Measurements from ENCODE around the gene KCNS3.
A peak's percentile ranks its signal among the peaks of the same experiment; 100 is the strongest.

Gene KCNS3

GRCh38 chr2:17864676-17865075 is 13.8 kb upstream of the KCNS3 start:
- H3K18ac ChIP-seq (ENCODE audit: low read depth in 1 of 2, low read length in 2 of 2), result no peak overlapping the region
- H3K14ac ChIP-seq (ENCODE audit: low read length in 2 of 2), result no peak overlapping the region
- no peak overlapping the region for H3K9ac ChIP-seq (ENCODE audit: low read length)
- no peak overlapping the region for H3K27ac ChIP-seq (ENCODE audit: low read length, poor library complexity, severe bottlenecking)
- H3K4ac ChIP-seq (ENCODE audit: low read depth in 1 of 2, low read length in 2 of 2), result no peak overlapping the region
- no peak overlapping the region for H2BK12ac ChIP-seq (ENCODE audit: low read length in 2 of 2)
- no peak overlapping the region for H4K91ac ChIP-seq (ENCODE audit: low read length)
- DNase-seq, result peak; percentile 60
- no peak overlapping the region for H3K4me2 ChIP-seq (ENCODE audit: low read length, poor library complexity, severe bottlenecking)
- no peaks in the 10 kb centered on the region for H3K9me3 ChIP-seq (ENCODE audit: control insufficient read depth, low read length)
- no peak overlapping the region for H2BK5ac ChIP-seq (ENCODE audit: low read depth, low read length, poor library complexity, severe bottlenecking)
- H2BK120ac ChIP-seq (ENCODE audit: low read depth, low read length), result no peak overlapping the region
- H3K27me3 ChIP-seq (ENCODE audit: control insufficient read depth in 1 of 2, insufficient read depth in 1 of 2, low read length in 2 of 2), result peaks cover 0 to 21% of the 10 kb centered on the region in 2 experiments
- no peak overlapping the region for H4K8ac ChIP-seq (ENCODE audit: low read length)
- no peak overlapping the region for H3K23ac ChIP-seq (ENCODE audit: low read length in 2 of 2)
- no peak overlapping the region for H2AFZ ChIP-seq (ENCODE audit: low read depth, low read length)
- H2BK15ac ChIP-seq (ENCODE audit: low read depth, poor library complexity, severe bottlenecking), result no peak overlapping the region
- no peak overlapping the region for H3K4me3 ChIP-seq (ENCODE audit: insufficient read depth in 1 of 2, low read depth in 1 of 2, low read length in 2 of 2)
- no peaks in the 10 kb centered on the region for H3K79me1 ChIP-seq (replicated peaks; ENCODE audit: low read length, poor library complexity, severe bottlenecking)
- H2AK5ac ChIP-seq (ENCODE audit: low read length, severe bottlenecking), result no peak overlapping the region
- H3K4me1 ChIP-seq (ENCODE audit: control insufficient read depth, insufficient read depth, low read depth, low read length), result peaks cover 13% of the 10 kb centered on the region
- no CpG with 5 or more reads among the region's 1 CpG for WGBS
- no peaks in the 10 kb centered on the region for H3K36me3 ChIP-seq (ENCODE audit: control insufficient read depth in 1 of 2, insufficient read depth in 2 of 2, low read depth in 1 of 2, low read length in 2 of 2)

DNA sequence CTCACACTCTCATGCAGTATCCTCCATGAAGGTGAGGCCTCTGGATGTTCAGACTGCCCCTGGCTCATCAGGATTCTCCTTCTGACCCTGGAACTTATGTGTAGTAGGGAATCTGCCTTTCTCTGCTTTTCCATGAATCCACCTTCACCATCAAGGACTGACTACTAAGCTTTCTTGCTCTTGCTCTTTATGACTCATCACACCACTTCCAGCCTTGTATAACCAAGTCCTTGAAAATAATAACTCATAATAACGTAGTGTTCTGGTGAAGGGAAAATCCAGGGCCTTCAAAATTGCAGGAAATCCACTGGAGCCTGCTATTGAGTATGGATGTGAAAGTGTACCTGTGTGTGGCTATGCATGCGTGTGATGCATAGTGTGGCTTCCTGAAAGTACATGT is 11.3 kb upstream of the KCNS3 start:
- H3K4ac ChIP-seq (ENCODE audit: low read depth in 1 of 2, low read length in 2 of 2), result no peak overlapping the region
- no peak overlapping the region for H3K4me3 ChIP-seq (ENCODE audit: insufficient read depth in 1 of 2, low read depth in 1 of 2, low read length in 2 of 2)
- no peak overlapping the region for H2AFZ ChIP-seq (ENCODE audit: low read depth, low read length)
- no peak overlapping the region for H2BK15ac ChIP-seq (ENCODE audit: low read depth, poor library complexity, severe bottlenecking)
- H2BK120ac ChIP-seq (ENCODE audit: low read depth, low read length), result no peak overlapping the region
- H3K9ac ChIP-seq (ENCODE audit: low read length), result no peak overlapping the region
- H3K36me3 ChIP-seq (ENCODE audit: control insufficient read depth in 1 of 2, insufficient read depth in 2 of 2, low read depth in 1 of 2, low read length in 2 of 2), result no peaks in the 10 kb centered on the region
- H3K18ac ChIP-seq (ENCODE audit: low read depth in 1 of 2, low read length in 2 of 2), result no peak overlapping the region
- H3K9me3 ChIP-seq (ENCODE audit: control insufficient read depth, low read length), result no peaks in the 10 kb centered on the region
- H3K14ac ChIP-seq (ENCODE audit: low read length in 2 of 2), result no peak overlapping the region
- peaks cover 13% of the 10 kb centered on the region for H3K4me1 ChIP-seq (ENCODE audit: control insufficient read depth, insufficient read depth, low read depth, low read length)
- H2BK5ac ChIP-seq (ENCODE audit: low read depth, low read length, poor library complexity, severe bottlenecking), result no peak overlapping the region
- no peak overlapping the region for H3K27ac ChIP-seq (ENCODE audit: low read length, poor library complexity, severe bottlenecking)
- no peak overlapping the region for H4K91ac ChIP-seq (ENCODE audit: low read length)
- no peak for DNase-seq
- WGBS, result 50% methylated on average over 2 of the region's 2 CpGs
- H2BK12ac ChIP-seq (ENCODE audit: low read length in 2 of 2), result no peak overlapping the region
- H3K27me3 ChIP-seq (ENCODE audit: control insufficient read depth in 1 of 2, insufficient read depth in 1 of 2, low read length in 2 of 2), result peaks cover 0 to 14% of the 10 kb centered on the region in 2 experiments
- H3K23ac ChIP-seq (ENCODE audit: low read length in 2 of 2), result no peak overlapping the region
- no peak overlapping the region for H4K8ac ChIP-seq (ENCODE audit: low read length)
- H3K4me2 ChIP-seq (ENCODE audit: low read length, poor library complexity, severe bottlenecking), result no peak overlapping the region
- no peaks in the 10 kb centered on the region for H3K79me1 ChIP-seq (replicated peaks; ENCODE audit: low read length, poor library complexity, severe bottlenecking)
- H2AK5ac ChIP-seq (ENCODE audit: low read length, severe bottlenecking), result peak overlapping the region; percentile 13

DNA sequence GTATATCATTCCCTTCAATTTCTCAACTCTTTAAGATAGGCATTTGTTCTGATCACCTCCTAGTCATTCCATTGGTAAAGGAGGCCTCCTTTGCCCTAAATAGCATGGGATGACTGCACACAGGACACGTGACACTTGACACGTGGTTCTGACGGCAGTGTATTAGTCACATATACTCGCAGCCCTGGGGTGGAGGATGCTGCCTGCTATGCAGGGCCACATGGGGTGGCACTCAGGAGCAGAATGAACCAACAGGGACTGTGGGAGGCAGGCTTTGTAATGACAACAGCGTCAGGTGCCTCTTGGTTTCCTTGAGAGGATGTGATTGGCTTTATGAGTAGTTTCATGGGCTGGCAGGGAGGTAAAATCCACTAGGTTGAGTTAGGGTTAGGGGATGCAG is 9.3 kb upstream of the KCNS3 start:
- H2BK12ac ChIP-seq (ENCODE audit: low read length in 2 of 2), result no peak overlapping the region
- no peak overlapping the region for H3K4ac ChIP-seq (ENCODE audit: low read depth in 1 of 2, low read length in 2 of 2)
- peaks cover 0 to 25% of the 10 kb centered on the region in 2 experiments for H3K27me3 ChIP-seq (ENCODE audit: control insufficient read depth in 1 of 2, insufficient read depth in 1 of 2, low read length in 2 of 2)
- H2BK15ac ChIP-seq (ENCODE audit: low read depth, poor library complexity, severe bottlenecking), result no peak overlapping the region
- no peaks in the 10 kb centered on the region for H3K79me1 ChIP-seq (replicated peaks; ENCODE audit: low read length, poor library complexity, severe bottlenecking)
- no peak overlapping the region for H3K9ac ChIP-seq (ENCODE audit: low read length)
- no peak overlapping the region for H3K27ac ChIP-seq (ENCODE audit: low read length, poor library complexity, severe bottlenecking)
- no peak overlapping the region for H3K18ac ChIP-seq (ENCODE audit: low read depth in 1 of 2, low read length in 2 of 2)
- H2BK120ac ChIP-seq (ENCODE audit: low read depth, low read length), result no peak overlapping the region
- H2AFZ ChIP-seq (ENCODE audit: low read depth, low read length), result no peak overlapping the region
- H3K14ac ChIP-seq (ENCODE audit: low read length in 2 of 2), result no peak overlapping the region
- H3K4me2 ChIP-seq (ENCODE audit: low read length, poor library complexity, severe bottlenecking), result no peak overlapping the region
- no peak overlapping the region for H2BK5ac ChIP-seq (ENCODE audit: low read depth, low read length, poor library complexity, severe bottlenecking)
- H3K36me3 ChIP-seq (ENCODE audit: control insufficient read depth in 1 of 2, insufficient read depth in 2 of 2, low read depth in 1 of 2, low read length in 2 of 2), result no peaks in the 10 kb centered on the region
- WGBS, result 78% methylated on average over 5 of the region's 5 CpGs
- H3K4me3 ChIP-seq (ENCODE audit: insufficient read depth in 1 of 2, low read depth in 1 of 2, low read length in 2 of 2), result no peak overlapping the region
- no peak overlapping the region for H4K8ac ChIP-seq (ENCODE audit: low read length)
- no peak overlapping the region for H3K23ac ChIP-seq (ENCODE audit: low read length in 2 of 2)
- no peak overlapping the region for H2AK5ac ChIP-seq (ENCODE audit: low read length, severe bottlenecking)
- no peak overlapping the region for H4K91ac ChIP-seq (ENCODE audit: low read length)
- H3K4me1 ChIP-seq (ENCODE audit: control insufficient read depth, insufficient read depth, low read depth, low read length), result peaks cover 5% of the 10 kb centered on the region
- no peak for DNase-seq
- H3K9me3 ChIP-seq (ENCODE audit: control insufficient read depth, low read length), result no peaks in the 10 kb centered on the region

DNA sequence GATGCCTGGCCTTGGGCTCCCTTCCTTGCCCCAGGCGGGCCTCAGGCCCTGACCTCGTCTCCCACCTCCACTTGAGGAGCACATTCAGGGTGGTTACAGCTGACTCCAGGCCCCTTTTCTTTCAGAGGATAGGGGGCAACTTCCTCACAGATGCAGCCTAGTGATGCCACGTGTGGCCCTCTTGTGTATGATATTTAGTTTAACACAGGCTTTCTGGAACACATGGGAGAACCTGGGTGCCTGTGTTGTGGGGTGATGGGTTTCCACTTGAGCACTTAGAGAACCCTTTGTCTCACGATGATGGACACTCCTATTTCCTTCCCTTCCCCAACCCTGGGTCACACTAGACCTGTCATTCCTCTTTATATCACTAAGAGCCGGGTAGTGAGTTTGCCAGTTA is 6.8 kb upstream of the KCNS3 start:
- Histone ChIP-seq H4K8ac (ENCODE audit: low read length) (no peak overlapping the region), H3K14ac (ENCODE audit: low read length in 2 of 2) (no peak overlapping the region), H3K4me3 (ENCODE audit: insufficient read depth in 1 of 2, low read depth in 1 of 2, low read length in 2 of 2) (no peak overlapping the region), H2BK15ac (ENCODE audit: low read depth, poor library complexity, severe bottlenecking) (no peak overlapping the region), H4K91ac (ENCODE audit: low read length) (no peak overlapping the region), H3K18ac (ENCODE audit: low read depth in 1 of 2, low read length in 2 of 2) (no peak overlapping the region), H2BK12ac (ENCODE audit: low read length in 2 of 2) (no peak overlapping the region), H3K4ac (ENCODE audit: low read depth in 1 of 2, low read length in 2 of 2) (no peak overlapping the region), H3K9ac (ENCODE audit: low read length) (no peak overlapping the region), H3K27me3 (ENCODE audit: control insufficient read depth in 1 of 2, insufficient read depth in 1 of 2, low read length in 2 of 2) (peaks cover 14 to 48% of the 10 kb centered on the region in 2 experiments), H3K9me3 (ENCODE audit: control insufficient read depth, low read length) (no peaks in the 10 kb centered on the region), H2BK5ac (ENCODE audit: low read depth, low read length, poor library complexity, severe bottlenecking) (no peak overlapping the region), H3K27ac (ENCODE audit: low read length, poor library complexity, severe bottlenecking) (no peak overlapping the region), H2BK120ac (ENCODE audit: low read depth, low read length) (no peak overlapping the region), H3K23ac (ENCODE audit: low read length in 2 of 2) (no peak overlapping the region), H3K4me1 (ENCODE audit: control insufficient read depth, insufficient read depth, low read depth, low read length) (peaks cover 2% of the 10 kb centered on the region), H2AK5ac (ENCODE audit: low read length, severe bottlenecking) (no peak overlapping the region), H3K4me2 (ENCODE audit: low read length, poor library complexity, severe bottlenecking) (no peak overlapping the region), H3K79me1 (replicated peaks; ENCODE audit: low read length, poor library complexity, severe bottlenecking) (no peaks in the 10 kb centered on the region), H2AFZ (ENCODE audit: low read depth, low read length) (no peak overlapping the region), H3K36me3 (ENCODE audit: control insufficient read depth in 1 of 2, insufficient read depth in 2 of 2, low read depth in 1 of 2, low read length in 2 of 2) (no peaks in the 10 kb centered on the region)
- WGBS, result 87% methylated on average over 5 of the region's 5 CpGs
- no peak for DNase-seq
